DOHH2 (cell line): ENCODE data around the gene CDK5R1.

ENCODE experiments used
- H3F3A ChIP-seq: fragments of 200-600 bp; sonication (generic), shearing (Covaris generic); 2 replicates; pipeline ENCODE4 v1.6.0; 2016; ENCODE audit warnings: antibody characterized with exemption, mild to moderate bottlenecking; ENCODE audit not compliant: control insufficient read depth, insufficient read depth
- H3K27ac ChIP-seq: fragments of 200-600 bp; sonication (generic); 2 replicates; pipeline ENCODE4 v1.5.1; 2014; ENCODE audit warnings: low read depth, mild to moderate bottlenecking, low read length, moderate library complexity
- H3K27me3 ChIP-seq: fragments of 200-600 bp; sonication (generic); 2 replicates; pipeline ENCODE4 v1.6.1; 2014; ENCODE audit warnings: mild to moderate bottlenecking, low read length, mixed read lengths; ENCODE audit not compliant: control insufficient read depth
- H3K36me3 ChIP-seq: fragments of 200-600 bp; sonication (generic); 2 replicates; pipeline ENCODE4 v1.6.1; 2014; ENCODE audit warnings: mild to moderate bottlenecking, low read length, moderate library complexity, mixed read lengths; ENCODE audit not compliant: control insufficient read depth
- H3K4me1 ChIP-seq: fragments of 200-600 bp; sonication (generic); 2 replicates; pipeline ENCODE4 v1.6.1; 2014; ENCODE audit warnings: mild to moderate bottlenecking, low read length, mixed read lengths; ENCODE audit not compliant: control insufficient read depth
- H3K4me2 ChIP-seq: fragments of 200-600 bp; sonication (generic); 2 replicates; pipeline ENCODE4 v1.6.0; 2014; ENCODE audit warnings: mild to moderate bottlenecking, low read length, moderate library complexity
- H3K4me3 ChIP-seq: fragments of 200-600 bp; sonication (generic); 2 replicates; pipeline ENCODE4 v1.5.1; 2014; ENCODE audit warnings: mild to moderate bottlenecking, low read length, mixed read lengths
- H3K79me2 ChIP-seq: fragments of 200-600 bp; sonication (generic); 2 replicates; pipeline ENCODE4 v1.6.1; 2014; ENCODE audit warnings: mild to moderate bottlenecking, low read length, mixed read lengths; ENCODE audit not compliant: control insufficient read depth
- H3K9me2 ChIP-seq: fragments of 200-600 bp; sonication (generic); replicated peaks from 2 replicates; pipeline ENCODE4 v1.6.1; 2014; ENCODE audit warnings: mild to moderate bottlenecking, low read length, mixed read lengths; ENCODE audit not compliant: control insufficient read depth
- H3K9me3 ChIP-seq: fragments of 200-600 bp; sonication (generic); 2 replicates; pipeline ENCODE4 v1.6.1; 2014; ENCODE audit warnings: antibody characterized with exemption, low read length, mixed read lengths; ENCODE audit not compliant: control insufficient read depth, insufficient read depth
- H4K20me1 ChIP-seq: fragments of 200-600 bp; sonication (generic); 2 replicates; pipeline ENCODE4 v1.6.0; 2014; ENCODE audit warnings: low read depth, mild to moderate bottlenecking, antibody characterized with exemption, low read length, moderate library complexity; ENCODE audit not compliant: control insufficient read depth, insufficient read depth
- CTCF ChIP-seq: fragments of 200-600 bp; sonication (generic); IDR thresholded peaks from one replicate; pipeline ENCODE4 v1.5.1; 2014; ENCODE audit warnings: antibody characterized with exemption, mild to moderate bottlenecking, low read depth, low read length; ENCODE audit not compliant: poor library complexity, severe bottlenecking
- EZH2phosphoT487 ChIP-seq: fragments of 200-600 bp; sonication (generic); IDR thresholded peaks from 2 replicates; pipeline ENCODE4 v1.6.1; 2017; ENCODE audit warnings: borderline replicate concordance, mild to moderate bottlenecking, antibody characterized with exemption, low read length, moderate library complexity, mixed read lengths

CDK5R1 gene

GRCh38 chr17:32496395-32497073, 9.7 kb downstream of the CDK5R1 start:
- Histone ChIP-seq H3K27me3 (no peaks in the 10 kb centered on the region), H3K36me3 (no peaks in the 10 kb centered on the region), H3K4me2 (no peak overlapping the region)

GRCh38 chr17:32497431-32498205, 10.8 kb downstream of the CDK5R1 start:
- no peaks in the 10 kb centered on the region for H4K20me1 ChIP-seq
- no peak overlapping the region for H3K27ac ChIP-seq
- no peaks in the 10 kb centered on the region for H3F3A ChIP-seq
- H3K9me3 ChIP-seq = no peaks in the 10 kb centered on the region
- peaks cover 7% of the 10 kb centered on the region for H3K4me1 ChIP-seq
- H3K79me2 ChIP-seq = no peaks in the 10 kb centered on the region
- no peak overlapping the region for H3K4me3 ChIP-seq
- H3K9me2 ChIP-seq = no peaks in the 10 kb centered on the region
- no peak for TF ChIP-seq CTCF
- no peak for TF ChIP-seq EZH2phosphoT487
- H3K27me3 ChIP-seq = peaks cover 4% of the 10 kb centered on the region; the same call in 1 of the 2 replicates
- H3K36me3 ChIP-seq = no peaks in the 10 kb centered on the region
- no peak overlapping the region for H3K4me2 ChIP-seq

More at GRCh38 chr17:32496395-32497073, 9.7 kb downstream of the CDK5R1 start:
- H3K4me3 ChIP-seq = no peak overlapping the region
- no peaks in the 10 kb centered on the region for H3K79me2 ChIP-seq
- H3F3A ChIP-seq = no peaks in the 10 kb centered on the region
- H3K9me3 ChIP-seq = no peaks in the 10 kb centered on the region
- no peaks in the 10 kb centered on the region for H3K9me2 ChIP-seq
- no peak for TF ChIP-seq CTCF
- no peak for TF ChIP-seq EZH2phosphoT487
- no peaks in the 10 kb centered on the region for H4K20me1 ChIP-seq
- no peak overlapping the region for H3K27ac ChIP-seq
- H3K4me1 ChIP-seq = peaks cover 17% of the 10 kb centered on the region

DNA sequence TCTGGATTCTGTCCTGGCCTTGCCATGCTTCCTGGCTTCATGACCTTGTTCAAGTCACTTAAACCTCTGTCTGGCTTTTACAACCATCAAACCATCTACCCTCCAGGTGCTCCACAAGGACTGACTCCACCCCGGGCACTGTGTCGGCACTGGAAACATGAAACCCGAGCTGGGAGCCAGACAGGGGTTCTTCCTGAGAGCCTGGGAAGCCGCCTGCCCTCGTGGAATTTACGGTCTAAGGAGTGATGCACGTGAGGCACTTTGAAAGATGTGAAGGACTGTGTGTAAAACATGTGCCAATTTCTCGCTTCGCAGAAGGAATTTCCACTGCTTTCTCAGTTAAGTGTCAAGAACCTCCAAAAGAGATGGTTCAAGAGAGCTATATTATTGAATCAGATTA, 11.6 kb downstream of the CDK5R1 start:
- Histone ChIP-seq H3K4me2 (no peak overlapping the region), H3K27ac (no peak overlapping the region), H3K9me2 (no peaks in the 10 kb centered on the region), H3K79me2 (no peaks in the 10 kb centered on the region), H3K9me3 (no peaks in the 10 kb centered on the region), H4K20me1 (no peaks in the 10 kb centered on the region), H3K36me3 (no peaks in the 10 kb centered on the region), H3K4me3 (no peak overlapping the region), H3F3A (no peaks in the 10 kb centered on the region), H3K27me3 (peaks cover 6% of the 10 kb centered on the region; the same call in 1 of the 2 replicates), H3K4me1 (peaks cover 7% of the 10 kb centered on the region)
- TF ChIP-seq EZH2phosphoT487 (no peak), CTCF (no peak)
